Astrocyte (in vitro differentiated cells and primary cell): Measurements from ENCODE around the gene BCO1. TPM values are rescaled to one million over a fixed set of nuclear protein-coding genes. Genes with fewer than 3 reads are reported as not detected.

Experiments used
- DNase-seq: peaks from one replicate; pipeline ENCODE4 v3.0.0-alpha.2; 2010; ENCODE audit warnings: low read depth
- FAIRE-seq: peaks from 2 replicates; lab custom pipeline; 2011; peaks lifted over from hg19 to GRCh38; lab: Jason Lieb, UNC
- H2AFZ ChIP-seq: 2 replicates; pipeline ENCODE4 v1.6.0; 2012; ENCODE audit warnings: low read depth, low read length, inconsistent platforms
- H3K27ac ChIP-seq: 2 replicates; pipeline ENCODE4 v1.5.1; 2011; ENCODE audit warnings: low read depth, low read length, inconsistent platforms
- H3K27me3 ChIP-seq: 2 replicates; pipeline ENCODE4 v1.6.0; 2011; ENCODE audit warnings: low read length, inconsistent platforms; ENCODE audit not compliant: insufficient read depth
- H3K36me3 ChIP-seq: 2 replicates; pipeline ENCODE4 v1.5.1; 2011; ENCODE audit warnings: low read length, inconsistent platforms; ENCODE audit not compliant: insufficient read depth
- H3K4me1 ChIP-seq: 2 replicates; pipeline ENCODE4 v1.5.1; 2011; ENCODE audit warnings: low read length, inconsistent platforms; ENCODE audit not compliant: insufficient read depth
- H3K4me2 ChIP-seq: 2 replicates; pipeline ENCODE4 v1.6.0; 2012; ENCODE audit warnings: low read length, inconsistent platforms
- H3K4me3 ChIP-seq: 2 replicates; pipeline ENCODE4 v1.5.1; 2011; ENCODE audit warnings: low read depth, mild to moderate bottlenecking, low read length, inconsistent platforms; ENCODE audit not compliant: insufficient read depth
- H3K79me2 ChIP-seq: 2 replicates; pipeline ENCODE4 v1.6.0; 2012; ENCODE audit warnings: mild to moderate bottlenecking, low read length, inconsistent platforms; ENCODE audit not compliant: insufficient read depth
- H3K9ac ChIP-seq: 2 replicates; pipeline ENCODE4 v1.6.0; 2012; ENCODE audit warnings: mild to moderate bottlenecking, low read length, inconsistent platforms
- H3K9me3 ChIP-seq: 2 replicates; pipeline ENCODE4 v1.5.1; 2012; ENCODE audit warnings: low read depth, mild to moderate bottlenecking, low read length, inconsistent platforms; ENCODE audit not compliant: insufficient read depth
- H4K20me1 ChIP-seq: 2 replicates; pipeline ENCODE4 v1.6.0; 2012; ENCODE audit warnings: low read length, inconsistent platforms; ENCODE audit not compliant: insufficient read depth
- H3K27ac Mint-ChIP-seq: one replicate; pipeline ENCODE4 v1.8.0; 2021; ENCODE audit warnings: mild to moderate bottlenecking, mixed read lengths; ENCODE audit not compliant: unreplicated experiment
- H3K27me3 Mint-ChIP-seq: one replicate; pipeline ENCODE4 v1.8.0; 2021; ENCODE audit warnings: low read depth, mixed read lengths; ENCODE audit not compliant: unreplicated experiment
- H3K36me3 Mint-ChIP-seq: one replicate; pipeline ENCODE4 v1.8.0; 2021; ENCODE audit warnings: low read depth, mixed read lengths; ENCODE audit not compliant: unreplicated experiment
- H3K4me1 Mint-ChIP-seq: one replicate; pipeline ENCODE4 v1.8.0; 2021; ENCODE audit warnings: low read depth, mixed read lengths; ENCODE audit not compliant: unreplicated experiment
- H3K4me3 Mint-ChIP-seq: one replicate; pipeline ENCODE4 v1.8.0; 2021; ENCODE audit warnings: mild to moderate bottlenecking, moderate library complexity, mixed read lengths; ENCODE audit not compliant: unreplicated experiment
- H3K9me3 Mint-ChIP-seq: one replicate; pipeline ENCODE4 v1.8.0; 2021; ENCODE audit warnings: mild to moderate bottlenecking, mixed read lengths; ENCODE audit not compliant: unreplicated experiment
- EZH2 ChIP-seq: IDR thresholded peaks from 2 replicates; pipeline ENCODE4 v1.6.1; 2012; ENCODE audit warnings: mild to moderate bottlenecking, low read length, inconsistent platforms; ENCODE audit not compliant: insufficient read depth
- total RNA-seq: library from RNA; stranded (reverse); gene quantifications from 2 replicates; pipeline ENCODE4 v1.2.1, GENCODE V29; 2021
- TF ChIP-seq, protein P1 (sequence below): IDR thresholded peaks from 2 replicates; pipeline ENCODE4 v1.5.1; 2011; ENCODE audit warnings: low read depth, mild to moderate bottlenecking, inconsistent platforms, low read length, moderate library complexity; ENCODE audit not compliant: insufficient read depth

BCO1 gene
- total RNA-seq, 1 donor from 2014 or later = not detected

DNA sequence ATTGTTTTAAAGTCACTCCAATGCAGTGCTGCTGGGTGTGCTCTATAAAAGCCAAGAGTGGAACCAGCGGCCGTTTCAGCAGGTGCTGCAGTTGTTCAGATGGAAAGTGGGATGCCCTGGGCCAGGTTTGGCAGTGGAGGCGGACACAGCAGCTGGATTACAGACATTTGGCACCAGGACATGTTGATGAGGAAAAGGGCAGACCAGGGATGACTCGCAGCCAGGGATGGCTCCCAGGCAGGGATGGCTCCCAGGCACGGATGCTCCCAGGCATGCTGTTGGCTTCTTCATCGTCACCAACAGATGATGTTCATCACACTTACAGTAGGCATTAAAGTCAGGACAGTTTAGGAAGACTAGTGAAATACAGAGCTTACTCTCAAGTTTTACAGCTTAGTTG, 86.3 kb downstream of the BCO1 start:
- no peak overlapping the region for H3K4me3 Mint-ChIP-seq
- DNase-seq (no peak), FAIRE-seq (no peak)
- Histone ChIP-seq H2AFZ (no peak overlapping the region), H3K36me3 (no peaks in the 10 kb centered on the region), H3K4me2 (no peak overlapping the region), H3K79me2 (peaks cover 72% of the 10 kb centered on the region), H3K4me1 (peaks cover 6% of the 10 kb centered on the region), H3K27me3 (no peaks in the 10 kb centered on the region), H3K9me3 (no peaks in the 10 kb centered on the region), H4K20me1 (peaks cover 64% of the 10 kb centered on the region), H3K27ac (no peak overlapping the region), H3K4me3 (no peak overlapping the region), H3K9ac (no peak overlapping the region)
- peaks cover 7% of the 10 kb centered on the region for H3K36me3 Mint-ChIP-seq
- no peaks in the 10 kb centered on the region for H3K9me3 Mint-ChIP-seq
- H3K27ac Mint-ChIP-seq = no peak overlapping the region
- peaks cover 28% of the 10 kb centered on the region for H3K4me1 Mint-ChIP-seq
- TF ChIP-seq, protein P1, sequence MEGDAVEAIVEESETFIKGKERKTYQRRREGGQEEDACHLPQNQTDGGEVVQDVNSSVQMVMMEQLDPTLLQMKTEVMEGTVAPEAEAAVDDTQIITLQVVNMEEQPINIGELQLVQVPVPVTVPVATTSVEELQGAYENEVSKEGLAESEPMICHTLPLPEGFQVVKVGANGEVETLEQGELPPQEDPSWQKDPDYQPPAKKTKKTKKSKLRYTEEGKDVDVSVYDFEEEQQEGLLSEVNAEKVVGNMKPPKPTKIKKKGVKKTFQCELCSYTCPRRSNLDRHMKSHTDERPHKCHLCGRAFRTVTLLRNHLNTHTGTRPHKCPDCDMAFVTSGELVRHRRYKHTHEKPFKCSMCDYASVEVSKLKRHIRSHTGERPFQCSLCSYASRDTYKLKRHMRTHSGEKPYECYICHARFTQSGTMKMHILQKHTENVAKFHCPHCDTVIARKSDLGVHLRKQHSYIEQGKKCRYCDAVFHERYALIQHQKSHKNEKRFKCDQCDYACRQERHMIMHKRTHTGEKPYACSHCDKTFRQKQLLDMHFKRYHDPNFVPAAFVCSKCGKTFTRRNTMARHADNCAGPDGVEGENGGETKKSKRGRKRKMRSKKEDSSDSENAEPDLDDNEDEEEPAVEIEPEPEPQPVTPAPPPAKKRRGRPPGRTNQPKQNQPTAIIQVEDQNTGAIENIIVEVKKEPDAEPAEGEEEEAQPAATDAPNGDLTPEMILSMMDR = no peak
- TF ChIP-seq EZH2 = no peak
- no peaks in the 10 kb centered on the region for H3K27me3 Mint-ChIP-seq

DNA sequence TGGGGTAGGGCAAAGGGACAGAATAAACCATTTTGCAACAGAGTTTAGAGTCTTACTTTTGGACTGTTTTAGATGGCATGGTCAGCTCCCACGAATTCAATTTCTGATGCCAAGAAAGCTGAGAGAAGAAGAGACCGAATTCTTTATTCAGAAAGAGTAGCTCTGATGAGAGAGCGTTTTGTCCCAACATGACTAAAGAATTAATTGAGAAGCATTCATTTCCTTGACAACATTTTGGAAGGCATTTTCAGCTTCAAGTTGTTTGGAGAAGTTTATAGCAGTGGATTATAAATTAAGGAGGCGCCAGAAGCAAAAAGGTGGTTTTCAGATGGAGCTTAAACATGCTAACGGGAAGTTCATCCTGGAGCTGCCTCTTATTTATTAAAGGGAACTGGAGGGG, 88.5 kb downstream of the BCO1 start:
- H2AFZ ChIP-seq = no peak overlapping the region
- Mint-ChIP-seq H3K4me3 (no peak overlapping the region), H3K27ac (no peak overlapping the region), H3K9me3 (no peaks in the 10 kb centered on the region), H3K4me1 (peaks cover 9% of the 10 kb centered on the region), H3K27me3 (no peaks in the 10 kb centered on the region), H3K36me3 (peaks cover 7% of the 10 kb centered on the region)
- H3K9me3 ChIP-seq = no peaks in the 10 kb centered on the region
- H3K27me3 ChIP-seq = no peaks in the 10 kb centered on the region
- H3K4me1 ChIP-seq = no peaks in the 10 kb centered on the region
- peaks cover 64% of the 10 kb centered on the region for H4K20me1 ChIP-seq
- no peak overlapping the region for H3K4me2 ChIP-seq
- no peak overlapping the region for H3K9ac ChIP-seq
- FAIRE-seq (no peak), DNase-seq (no peak)
- H3K27ac ChIP-seq = no peak overlapping the region
- TF ChIP-seq EZH2 = no peak
- TF ChIP-seq, protein P1 = no peak
- peaks cover 51% of the 10 kb centered on the region for H3K79me2 ChIP-seq
- no peaks in the 10 kb centered on the region for H3K36me3 ChIP-seq
- no peak overlapping the region for H3K4me3 ChIP-seq

DNA sequence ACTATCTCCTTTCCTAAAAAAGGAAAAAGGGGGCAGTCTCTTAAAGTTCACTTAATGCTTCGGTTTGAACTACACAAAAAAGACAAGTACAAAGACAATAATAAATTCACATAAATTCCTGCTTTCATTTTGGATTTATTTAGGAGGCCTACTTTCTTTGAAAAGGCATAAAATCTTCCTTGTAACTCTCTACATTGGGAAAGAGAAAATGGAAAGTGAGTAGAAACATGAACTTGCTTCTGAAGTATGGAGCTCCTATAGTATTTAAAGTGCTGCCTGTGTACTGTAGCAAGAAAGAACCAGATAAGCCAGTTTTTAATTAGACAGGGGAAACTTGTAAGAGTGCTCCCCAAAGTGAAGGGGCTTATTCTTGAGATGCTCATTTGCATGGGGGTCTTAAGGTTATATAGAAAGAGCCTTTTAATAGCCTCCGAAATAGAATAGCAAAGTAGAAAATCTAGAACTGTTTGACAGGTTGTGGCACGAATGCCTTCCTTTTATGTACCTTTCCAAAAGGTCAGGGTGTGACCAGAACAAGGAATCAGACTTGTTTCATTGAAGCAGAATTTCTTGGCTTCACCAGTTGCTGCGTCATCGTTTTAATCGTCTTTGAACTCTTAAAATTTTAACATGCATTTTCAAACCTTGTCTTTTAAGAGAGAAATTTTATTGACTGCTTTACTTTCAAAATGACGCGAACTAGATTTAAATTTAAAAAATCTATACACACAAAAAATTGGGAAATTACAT, 89.1 kb downstream of the BCO1 start:
- H3K27ac ChIP-seq = no peak overlapping the region
- Mint-ChIP-seq H3K9me3 (no peaks in the 10 kb centered on the region), H3K4me1 (peaks cover 9% of the 10 kb centered on the region), H3K27ac (no peak overlapping the region), H3K36me3 (peaks cover 12% of the 10 kb centered on the region), H3K27me3 (no peaks in the 10 kb centered on the region), H3K4me3 (no peak overlapping the region)
- peaks cover 48% of the 10 kb centered on the region for H3K79me2 ChIP-seq
- no peaks in the 10 kb centered on the region for H3K36me3 ChIP-seq
- no peak overlapping the region for H3K4me3 ChIP-seq
- peaks cover 70% of the 10 kb centered on the region for H4K20me1 ChIP-seq
- no peaks in the 10 kb centered on the region for H3K4me1 ChIP-seq
- H3K9me3 ChIP-seq = no peaks in the 10 kb centered on the region
- H2AFZ ChIP-seq = no peak overlapping the region
- TF ChIP-seq EZH2 = no peak
- TF ChIP-seq, protein P1 = no peak
- H3K4me2 ChIP-seq = no peak overlapping the region
- H3K27me3 ChIP-seq = no peaks in the 10 kb centered on the region
- FAIRE-seq = no peak
- DNase-seq = no peak
- H3K9ac ChIP-seq = no peak overlapping the region
